ENCODE measurements around the gene SH3YL1. TPM values are rescaled to one million over a fixed set of nuclear protein-coding genes. Genes with fewer than 3 reads are reported as not detected.

The SH3YL1 gene
- total and polyA plus RNA-seq, 2 of the 4 experiments (the other 2 are of a cell fraction), result 18.1 to 21.2 TPM

GRCh38 chr2:273333-273732 is 9.5 kb upstream of the SH3YL1 start:
- ChIA-PET POLR2A (ENCODE audit: unreplicated experiment) (no interaction called here), CTCF (interaction anchor here (1.0 to 1.1 kb wide), 2 partner anchors 9 to 13 kb away, joined by 3 to 5 read pairs; no protein-coding TSS in a partner anchor)
- Histone ChIP-seq H2BK120ac (ENCODE audit: low read depth, low read length) (no peak overlapping the region), H2AFZ (replicated peaks; ENCODE audit: low read length, poor library complexity) (no peak overlapping the region), H3K9me1 (ENCODE audit: insufficient read depth, low read length) (peaks cover 4% of the 10 kb centered on the region), H3K36me3 (ENCODE audit: control insufficient read depth, insufficient read depth, low read length) (peaks cover 24% of the 10 kb centered on the region), H3K27ac (ENCODE audit: insufficient read depth, low read length) (no peak overlapping the region), H2AK5ac (ENCODE audit: low read depth, low read length) (no peak overlapping the region), H3K23ac (ENCODE audit: low read depth, low read length) (no peak overlapping the region), H2BK5ac (ENCODE audit: low read depth, low read length, poor library complexity, severe bottlenecking) (no peak overlapping the region), H3K9ac (ENCODE audit: low read depth, low read length) (no peak overlapping the region), H3K4me3 (ENCODE audit: insufficient read depth, low read depth, low read length) (no peak overlapping the region), H3K9me3 (ENCODE audit: control insufficient read depth, insufficient read depth, low read length) (no peaks in the 10 kb centered on the region), H3K56ac (ENCODE audit: extremely low read depth, insufficient read depth, low read length) (no peak overlapping the region), H3K79me1 (ENCODE audit: low read depth in 1 of 2, low read length in 2 of 2) (peaks cover 26 to 49% of the 10 kb centered on the region in 2 experiments), H4K20me1 (ENCODE audit: insufficient read depth, low read length) (peaks cover 61% of the 10 kb centered on the region), H3K27me3 (ENCODE audit: control insufficient read depth, insufficient read depth, low read length) (no peaks in the 10 kb centered on the region), H3K4me2 (ENCODE audit: low read depth, low read length) (no peak overlapping the region), H4K5ac (ENCODE audit: low read depth, low read length) (no peak overlapping the region), H2BK20ac (ENCODE audit: low read depth, low read length) (no peak overlapping the region), H3K4me1 (ENCODE audit: control insufficient read depth, insufficient read depth, low read length) (no peaks in the 10 kb centered on the region), H2BK15ac (ENCODE audit: low read depth, low read length) (no peak overlapping the region), H2AK9ac (replicated peaks; ENCODE audit: low read depth, low read length, poor library complexity) (no peak overlapping the region), H4K8ac (ENCODE audit: low read depth in 2 of 2, low read length in 2 of 2) (no peak overlapping the region), H3K14ac (replicated peaks; ENCODE audit: low read depth, low read length) (no peak overlapping the region), H3K4ac (ENCODE audit: low read depth, low read length) (no peak overlapping the region), H3K18ac (ENCODE audit: low read depth, low read length) (no peak overlapping the region), H4K91ac (ENCODE audit: insufficient read depth, low read depth, low read length) (no peak overlapping the region)
- no CpG with 5 or more reads among the region's 6 CpGs for WGBS, 2 experiments (ENCODE audit: extremely low coverage in 2 of 2, insufficient read length in 1 of 2)
- ATAC-seq (ENCODE audit: low read depth) (no peak), DNase-seq (no peak)
- in situ Hi-C loops (cut with MboI; ENCODE audit: low sequenced_read_pairs) (no loop called here), dilution Hi-C loops (cut with HindIII; ENCODE audit: low sequenced_read_pairs, unreplicated experiment) (no loop called here), intact Hi-C loops (cut with micrococcal nuclease) (no loop called here)
- BruUV-seq (replicated peaks), result no TSS peak
- TF ChIP-seq CTCF (conservative IDR thresholded peaks at IDR 0.05; ENCODE audit: low read depth, low read length), result no peak

Measured in IMR-90 (cell line).